HEK293T (cell line): ENCODE measurements around the gene KCNK6.

Experiments
- FOXM1 ChIP-seq: fragments of 450-650 bp; IDR thresholded peaks from 2 replicates; pipeline ENCODE4 v1.6.1; 2017; ENCODE audit warnings: mild to moderate bottlenecking, borderline replicate concordance
- LEF1 ChIP-seq: fragments of 450-650 bp; IDR thresholded peaks from 2 replicates; pipeline ENCODE4 v1.6.1; 2017; ENCODE audit warnings: mild to moderate bottlenecking, borderline replicate concordance
- SP1 ChIP-seq: fragments of 450-650 bp; IDR thresholded peaks from 2 replicates; pipeline ENCODE4 v1.6.1; 2017
- SUZ12 ChIP-seq: fragments of 450-650 bp; IDR thresholded peaks from 2 replicates; pipeline ENCODE4 v1.6.1; 2016; ENCODE audit warnings: mild to moderate bottlenecking

DNA sequence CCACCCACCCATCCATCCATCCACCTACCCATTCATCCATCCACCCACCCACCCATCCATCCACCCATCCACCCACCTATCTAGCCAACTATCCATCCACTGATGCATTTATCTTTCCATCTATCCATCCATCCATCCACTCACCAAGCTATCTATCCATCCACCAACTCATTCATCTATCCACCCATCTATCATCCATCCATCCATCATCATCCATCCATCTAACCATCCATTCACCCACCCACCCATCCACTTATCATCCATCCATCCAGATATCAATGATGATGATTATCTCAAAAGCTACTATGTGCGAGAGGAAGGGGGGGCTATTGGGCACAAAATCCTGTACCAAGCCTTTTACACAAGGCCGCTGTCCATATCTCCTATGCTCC, 9.4 kb upstream of the KCNK6 start:
- TF ChIP-seq SUZ12 (no peak), FOXM1 (no peak), SP1 (no peak), LEF1 (no peak)
